Activated CD4-positive, CD25-positive, alpha-beta regulatory T cell treated with anti-CD3 and anti-CD28 coated beads, Interleukin-2, amount 50 U/mL, for 72 hours (primary cell): Measurements from ENCODE around the gene DAPL1.

Source experiments
- DNase-seq: peaks from one replicate; pipeline ENCODE4 v3.0.0; 2021

The DAPL1 gene

DNA sequence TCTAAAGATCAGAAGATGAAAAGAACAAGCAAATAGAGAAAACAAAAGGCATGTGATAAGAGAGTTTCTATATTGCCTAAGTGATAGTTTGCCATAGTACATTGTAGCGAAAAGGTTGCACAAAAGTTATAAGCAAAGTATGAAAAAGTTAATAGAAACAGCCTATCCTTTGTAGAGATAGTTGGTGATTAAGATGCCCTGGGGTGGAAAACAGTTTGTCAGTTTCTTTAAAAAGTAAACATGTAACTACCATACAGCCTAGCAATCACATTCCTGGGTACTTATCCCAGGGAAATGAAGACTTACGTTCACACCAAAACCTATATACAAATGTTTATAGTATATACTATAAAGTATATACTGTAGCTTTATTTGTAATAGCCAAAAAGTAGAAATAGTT, 16.9 kb upstream of the DAPL1 start:
- no peak for DNase-seq

DNA sequence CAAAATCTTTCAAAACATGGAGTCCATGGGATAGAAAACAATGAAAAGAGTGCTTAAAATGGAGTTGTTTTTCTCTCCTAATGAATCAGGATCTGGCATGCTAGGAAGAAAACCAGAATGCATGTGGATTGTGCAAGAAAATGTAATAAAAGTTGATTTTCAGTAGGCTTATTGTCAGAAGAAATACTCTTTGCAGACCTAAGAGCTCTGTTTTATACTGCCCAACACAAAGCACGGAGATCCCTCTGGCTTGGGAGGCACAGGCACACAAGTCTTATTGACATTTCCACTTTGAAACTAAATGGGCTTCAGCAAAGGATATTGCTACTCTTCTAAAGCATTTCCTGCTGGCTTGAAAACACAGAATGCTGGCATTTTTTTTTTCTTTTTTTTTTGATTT, 15.5 kb upstream of the DAPL1 start:
- no peak for DNase-seq

DNA sequence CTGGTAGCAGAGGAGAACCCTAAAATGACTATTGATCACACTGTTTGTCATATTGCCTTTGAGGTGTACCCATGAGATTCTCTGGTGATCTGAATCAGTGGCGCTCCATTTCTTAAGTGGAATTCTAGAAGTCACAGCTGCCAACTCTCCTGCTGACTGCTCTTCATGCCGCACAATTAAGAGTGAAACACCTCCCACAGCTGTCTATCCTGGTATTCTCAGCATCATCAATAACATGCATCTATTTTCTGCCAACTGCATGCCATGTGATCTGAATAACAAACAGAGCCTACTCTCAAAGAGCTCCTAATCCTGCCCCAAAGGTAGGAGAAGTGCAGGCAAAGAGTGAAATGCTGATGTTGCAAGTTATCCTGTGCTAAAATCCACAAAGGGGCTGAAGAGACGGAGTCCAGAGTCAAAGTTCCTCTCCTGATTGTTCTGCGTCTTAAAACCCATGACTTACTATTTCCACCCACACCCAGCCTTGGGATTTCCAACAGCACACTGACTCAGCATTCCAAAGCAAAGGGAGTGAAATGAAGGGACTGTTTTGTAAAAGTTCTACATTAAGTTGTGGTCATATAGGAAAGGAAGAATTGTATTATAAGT, 13.7 kb upstream of the DAPL1 start:
- DNase-seq: no peak

DNA sequence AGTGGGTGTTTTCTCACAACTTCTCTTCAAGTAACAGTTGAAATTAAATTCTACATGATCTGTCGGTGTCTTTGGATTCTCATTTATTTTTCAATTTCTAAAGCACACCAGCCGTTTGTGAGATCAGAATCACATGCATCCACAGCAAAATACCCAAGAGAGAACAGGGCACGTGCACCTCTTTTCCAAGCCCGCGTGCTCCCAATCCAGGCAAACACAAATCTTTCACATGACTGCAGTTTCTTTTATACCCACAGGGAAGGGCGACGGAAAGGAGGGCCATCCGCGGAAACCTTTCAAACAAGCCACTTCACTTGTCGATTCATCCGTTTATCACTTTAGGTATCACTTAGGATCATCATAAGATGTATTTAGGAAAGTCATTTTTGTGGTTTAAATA, 13.0 kb upstream of the DAPL1 start:
- DNase-seq: no peak

DNA sequence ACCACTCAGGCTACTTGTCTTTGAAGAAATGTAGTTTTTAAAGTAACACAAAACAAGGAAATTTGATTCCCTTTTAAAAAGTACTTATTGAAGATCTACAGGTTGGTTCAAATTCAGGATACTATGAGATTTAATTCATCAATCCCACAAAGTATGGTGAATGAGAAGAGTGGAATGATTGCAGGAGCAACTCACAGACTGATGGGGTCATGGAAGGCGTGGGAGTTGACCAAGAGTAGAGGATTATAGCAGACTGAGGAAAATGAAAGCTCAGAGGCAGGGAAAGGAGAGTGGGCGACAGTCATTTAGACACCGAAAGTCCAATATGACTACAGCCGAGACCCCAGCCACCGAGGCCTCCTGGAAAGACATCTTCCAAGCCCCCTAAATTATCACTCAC, 12.5 kb upstream of the DAPL1 start:
- no peak for DNase-seq

DNA sequence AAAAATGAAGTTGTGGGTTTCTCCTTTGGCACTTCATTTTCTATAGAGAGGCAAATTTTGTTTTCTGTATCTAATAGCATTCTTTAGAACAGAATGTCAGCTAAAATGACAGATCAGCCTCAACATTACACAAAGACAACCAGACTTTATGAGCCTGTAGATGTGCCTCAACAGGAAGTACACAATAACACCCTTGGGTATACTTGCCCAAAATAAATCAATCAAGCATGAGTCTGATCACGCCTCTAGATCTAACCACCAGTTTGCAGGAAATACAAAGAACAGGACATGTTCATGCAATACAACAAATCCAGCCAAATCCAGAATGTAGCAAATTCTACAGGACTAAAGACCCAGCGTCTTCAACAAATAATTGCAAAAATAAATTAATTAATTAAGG, 11.2 kb upstream of the DAPL1 start:
- DNase-seq: no peak

DNA sequence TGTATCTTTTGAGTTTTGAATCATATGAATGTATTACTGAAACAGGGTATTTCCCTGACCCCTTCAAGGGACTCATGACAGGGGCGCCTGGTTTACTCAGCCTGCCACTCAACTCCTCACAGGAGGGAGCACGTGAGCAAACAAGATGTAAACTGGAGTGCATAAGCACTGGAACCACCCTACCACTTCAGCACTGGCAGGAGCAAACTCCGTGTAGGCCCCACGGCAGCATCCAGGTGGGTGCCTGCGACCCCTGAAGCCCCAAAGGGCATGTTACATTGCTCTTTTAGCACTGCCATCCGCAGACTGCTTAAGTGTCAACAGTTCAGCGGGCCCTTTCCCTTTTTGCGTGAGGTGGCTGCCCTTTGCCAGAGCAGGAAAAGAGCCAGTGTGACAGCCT, 8.2 kb upstream of the DAPL1 start:
- DNase-seq: no peak

DNA sequence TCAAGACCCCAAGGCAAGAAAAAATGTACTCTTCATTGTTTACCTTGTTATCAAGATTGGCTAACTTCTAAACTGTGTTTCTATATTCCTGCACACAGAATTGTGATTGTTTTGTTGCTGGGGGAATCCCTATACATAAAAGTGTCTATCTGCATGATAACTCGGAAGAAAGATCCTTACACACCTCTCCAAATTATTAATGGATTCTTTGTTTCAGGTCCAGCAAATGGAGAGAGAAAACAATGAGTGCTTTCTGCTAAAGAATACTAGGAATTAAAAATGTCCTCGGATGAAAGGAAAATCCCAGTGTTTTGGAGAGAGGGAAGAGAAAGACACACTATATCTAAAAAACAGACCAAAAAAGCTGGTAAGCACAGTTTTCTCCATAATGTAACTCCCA, 6.2 kb upstream of the DAPL1 start:
- no peak for DNase-seq

DNA sequence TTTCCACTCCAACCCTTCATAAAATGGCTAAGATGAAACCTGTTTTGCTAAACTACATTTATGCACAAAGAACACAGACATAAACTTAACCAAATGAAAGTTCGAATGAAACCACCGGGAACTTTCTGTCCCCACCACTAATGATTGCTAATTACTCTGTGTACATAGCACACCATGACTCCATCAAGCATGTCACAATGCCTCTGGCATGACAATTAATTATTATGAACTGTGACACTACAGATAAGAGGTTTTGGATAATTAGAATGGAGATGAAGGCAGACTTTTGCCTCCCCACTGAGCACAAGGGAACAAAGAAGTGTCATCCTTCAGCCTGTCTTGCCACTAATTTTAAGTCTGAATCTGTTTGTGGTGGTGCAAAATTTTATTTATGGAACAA, 1.5 kb downstream of the DAPL1 start:
- no peak for DNase-seq

DNA sequence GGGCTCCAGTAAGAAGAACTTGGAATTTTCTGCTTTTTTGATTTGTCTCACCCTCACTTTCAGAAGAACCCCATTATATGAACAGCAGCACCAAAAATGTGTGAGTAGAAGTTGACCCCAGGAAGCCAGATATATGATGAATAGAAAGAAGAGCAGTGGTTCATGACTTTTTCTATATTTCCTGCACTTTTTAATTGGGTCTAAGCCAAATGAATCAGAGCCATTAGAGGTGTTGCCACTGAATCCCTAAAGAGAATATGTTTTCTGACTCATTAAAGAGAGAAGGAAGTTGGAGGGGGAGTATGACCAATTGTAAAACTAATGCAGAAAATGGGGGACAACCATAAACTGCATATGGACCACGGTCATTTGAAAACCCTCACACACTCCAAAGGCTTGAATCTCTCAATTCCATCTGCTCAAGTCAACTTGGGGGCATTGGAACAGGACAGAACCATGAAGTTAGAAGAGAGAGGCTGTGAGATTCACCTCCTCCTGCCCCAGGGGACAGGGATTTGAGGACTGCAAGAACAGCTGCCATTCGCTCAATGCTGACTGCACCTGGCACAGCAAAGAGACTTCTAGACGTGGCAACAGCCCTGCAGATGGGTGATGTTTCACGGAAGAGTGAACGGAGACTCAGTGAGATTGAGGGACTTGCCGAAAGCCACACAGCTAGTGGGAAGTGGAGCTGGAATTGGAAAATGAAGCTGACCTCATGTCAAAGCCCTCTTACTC, 3.0 kb downstream of the DAPL1 start:
- no peak for DNase-seq

DNA sequence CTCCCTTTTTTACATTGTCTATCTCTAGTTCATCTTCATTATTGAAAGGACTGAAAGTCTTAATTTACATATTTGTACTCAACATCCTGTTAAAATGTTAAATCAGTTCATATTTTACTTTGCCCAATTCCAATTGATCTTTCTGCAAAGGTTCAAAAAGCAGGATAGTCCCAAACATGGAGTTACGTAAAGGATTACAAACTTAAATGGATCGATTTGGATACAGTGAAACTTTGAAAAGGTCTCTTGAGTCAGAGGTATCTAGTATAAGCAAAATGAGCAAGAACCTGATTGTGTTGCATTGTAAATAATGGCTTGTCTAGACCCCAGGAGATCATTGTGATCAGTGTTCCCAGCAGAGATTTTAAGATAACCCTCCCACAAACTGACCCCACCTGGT, 4.1 kb downstream of the DAPL1 start:
- no peak for DNase-seq

DNA sequence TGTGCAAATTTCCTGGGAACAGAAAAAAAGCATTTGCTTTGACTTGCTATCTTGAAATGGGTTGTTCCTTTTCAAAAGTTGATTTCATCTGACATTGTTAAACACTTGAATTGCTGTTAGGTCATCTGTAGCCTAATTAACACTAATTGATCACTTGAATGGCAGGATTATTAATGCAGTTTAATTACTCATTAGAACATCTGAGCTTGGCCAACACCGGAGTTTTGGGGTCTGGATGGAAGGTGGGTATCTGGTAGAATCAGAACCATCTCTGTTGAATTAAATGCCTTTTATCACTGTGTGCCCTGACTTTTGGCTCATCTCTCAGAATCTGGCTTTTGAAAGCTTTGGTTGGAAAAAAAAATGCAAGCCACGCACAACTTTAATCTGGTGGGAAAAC, 8.4 kb downstream of the DAPL1 start:
- DNase-seq: no peak

DNA sequence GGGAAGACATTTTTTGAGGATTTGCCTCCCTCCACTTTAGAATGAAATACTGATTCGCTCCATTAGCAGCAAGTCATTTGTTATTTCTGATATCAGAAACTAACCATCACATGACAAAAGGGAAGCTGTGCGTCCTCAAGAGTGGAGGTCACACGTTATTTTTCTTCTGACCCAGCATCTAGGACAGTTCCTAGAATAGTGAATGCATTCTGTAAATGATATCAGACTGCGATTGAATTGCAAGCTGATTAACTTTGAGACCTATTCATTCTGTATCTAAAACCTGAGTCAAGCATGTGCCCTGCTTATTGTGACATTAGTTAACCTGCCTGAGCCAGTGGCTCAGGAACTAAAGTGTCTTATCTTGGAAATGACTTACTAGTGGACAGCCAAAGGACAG, 10.1 kb downstream of the DAPL1 start:
- no peak for DNase-seq

DNA sequence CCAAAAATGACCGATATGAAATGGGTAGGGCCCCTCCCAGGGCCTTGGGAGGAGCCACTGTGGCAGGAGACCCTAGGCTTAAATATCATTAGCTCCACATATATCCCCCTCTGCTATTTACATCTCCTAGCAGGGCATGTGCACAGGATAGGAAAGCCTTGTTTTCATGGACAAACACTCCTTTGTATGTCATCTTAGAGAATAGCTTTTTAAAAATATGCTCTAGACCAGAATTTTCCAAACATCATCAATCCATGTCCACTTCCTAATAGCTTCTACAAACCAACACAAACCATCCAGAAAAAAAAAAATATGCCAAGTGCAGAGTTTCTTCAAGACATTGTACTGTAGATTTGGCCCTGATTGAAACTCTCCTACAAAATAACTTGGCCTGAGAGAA, 10.8 kb downstream of the DAPL1 start:
- DNase-seq: no peak

DNA sequence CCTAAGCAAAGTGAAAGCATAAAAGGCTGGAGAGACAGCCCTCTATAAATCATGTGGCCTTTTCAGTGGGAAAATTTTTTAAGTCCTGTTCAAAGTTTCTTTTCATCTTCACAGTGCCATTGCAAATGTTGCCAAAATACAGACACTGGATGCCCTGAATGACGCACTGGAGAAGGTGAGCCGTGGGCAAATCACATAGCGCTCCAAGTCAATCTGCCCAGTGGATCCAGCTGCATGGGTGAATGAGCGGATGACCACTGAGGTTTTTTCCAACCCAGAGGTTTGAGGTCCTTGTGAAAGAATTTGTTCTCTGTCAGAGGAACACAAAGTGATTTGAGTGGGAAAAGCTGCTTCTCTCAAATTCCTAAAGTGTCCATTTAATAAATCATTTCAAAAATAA, 11.8 kb downstream of the DAPL1 start:
- DNase-seq: no peak

DNA sequence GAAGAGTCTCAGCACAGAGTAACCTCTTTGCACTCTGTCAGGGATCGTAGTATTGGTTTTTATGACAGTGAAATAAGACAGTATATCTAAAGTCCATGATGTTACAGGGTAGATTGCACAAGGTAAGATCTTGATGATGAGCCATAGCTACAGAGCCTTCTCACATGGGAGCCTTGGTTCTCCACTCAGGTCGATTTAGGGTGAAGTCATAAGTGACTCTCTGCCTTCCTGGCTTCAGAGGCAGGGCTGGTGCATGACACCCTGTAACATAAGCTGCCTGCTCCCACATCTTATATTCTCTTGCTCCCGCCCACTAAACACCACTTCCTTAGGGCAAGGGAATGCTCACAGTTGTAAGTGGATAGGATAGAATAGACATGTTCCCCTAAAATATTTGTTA, 13.3 kb downstream of the DAPL1 start:
- DNase-seq: no peak

DNA sequence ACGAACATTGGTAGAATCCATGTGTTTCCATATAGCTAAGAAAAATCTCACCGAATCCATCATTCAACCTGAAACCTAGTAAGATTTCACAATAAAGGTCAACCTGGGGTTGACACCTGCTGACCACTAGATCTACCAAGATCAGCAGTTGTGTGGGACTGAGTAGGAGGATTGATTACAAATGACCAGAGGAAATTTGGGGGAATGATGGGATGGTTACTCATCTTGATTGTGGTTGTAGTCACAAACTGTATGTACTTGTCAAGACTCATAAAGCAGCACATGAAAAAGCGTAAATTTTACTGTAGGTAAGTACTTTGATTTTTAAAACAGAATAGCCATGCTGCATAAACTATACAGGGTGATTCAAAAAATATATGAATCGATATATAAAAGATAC, 14.7 kb downstream of the DAPL1 start:
- DNase-seq: no peak

DNA sequence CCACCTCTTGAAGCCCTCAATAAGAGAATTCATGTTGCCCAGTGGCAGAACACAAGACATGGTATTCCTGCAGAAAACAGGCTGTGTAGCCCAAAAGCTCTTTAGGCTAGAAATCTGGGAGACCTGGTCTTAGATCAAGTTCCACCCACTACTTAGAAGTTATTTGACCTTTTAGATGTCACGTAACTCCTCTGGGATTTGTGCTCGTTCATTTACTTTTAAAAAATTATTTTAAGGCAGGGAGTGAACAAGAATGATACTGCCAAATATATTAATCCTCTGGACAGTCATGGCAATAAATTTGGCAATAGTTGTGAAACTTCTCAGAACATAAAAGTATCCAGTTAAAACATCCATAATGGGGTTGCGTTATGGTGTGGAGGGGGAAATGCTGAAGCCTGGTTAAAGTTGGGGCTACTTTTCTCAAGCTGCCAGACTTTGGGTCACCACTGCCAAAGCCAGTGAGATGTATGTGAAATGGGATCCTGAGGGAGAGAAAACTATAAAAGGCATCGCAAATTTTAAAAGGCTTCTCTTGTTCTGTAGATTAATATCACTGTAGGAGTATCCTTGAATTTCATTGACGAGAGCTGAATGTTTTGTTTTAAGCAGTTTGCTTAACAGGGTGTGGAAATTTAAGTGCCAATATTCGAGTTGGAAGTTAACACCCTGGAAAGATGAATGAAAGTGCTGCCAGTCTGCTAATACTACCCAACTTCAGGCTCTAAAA, 15.8 kb downstream of the DAPL1 start:
- no peak for DNase-seq

DNA sequence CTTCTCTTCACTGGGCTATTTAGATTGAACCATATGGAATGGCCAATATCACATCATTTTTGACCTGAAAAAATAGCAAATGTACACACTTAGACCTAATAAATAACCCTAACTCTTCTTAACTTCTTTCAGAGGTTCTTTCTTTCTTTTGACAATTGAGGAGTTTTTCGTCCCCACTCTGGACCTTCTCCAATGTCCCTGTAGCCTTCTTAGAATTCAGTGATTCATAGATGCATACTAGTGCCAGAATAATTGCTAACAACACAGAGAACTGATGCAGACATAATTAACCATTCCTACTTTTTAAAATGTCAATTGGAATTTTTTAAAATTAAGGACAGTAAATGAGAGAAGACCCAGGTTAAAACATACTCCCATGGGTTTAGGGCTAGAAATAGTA, 20.0 kb downstream of the DAPL1 start:
- DNase-seq: no peak

DNA sequence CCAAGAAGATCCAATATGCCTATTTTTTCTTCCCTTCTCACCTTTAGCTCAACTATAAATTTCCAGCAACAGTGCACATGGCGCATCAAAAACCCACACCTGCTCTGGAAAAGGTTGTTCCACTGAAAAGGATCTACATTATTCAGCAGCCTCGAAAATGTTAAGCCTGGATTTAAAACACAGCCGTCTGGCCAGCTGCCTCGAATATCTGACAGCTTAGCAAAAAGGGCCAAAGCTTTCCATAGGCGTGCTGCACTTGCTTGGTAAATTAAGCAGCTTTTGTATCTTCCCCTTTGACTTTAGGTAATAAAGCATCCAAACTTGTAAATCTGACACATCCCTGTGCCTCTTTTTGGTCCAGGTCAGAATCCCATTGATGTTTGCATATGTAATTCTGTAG, 20.5 kb downstream of the DAPL1 start:
- no peak for DNase-seq

DNA sequence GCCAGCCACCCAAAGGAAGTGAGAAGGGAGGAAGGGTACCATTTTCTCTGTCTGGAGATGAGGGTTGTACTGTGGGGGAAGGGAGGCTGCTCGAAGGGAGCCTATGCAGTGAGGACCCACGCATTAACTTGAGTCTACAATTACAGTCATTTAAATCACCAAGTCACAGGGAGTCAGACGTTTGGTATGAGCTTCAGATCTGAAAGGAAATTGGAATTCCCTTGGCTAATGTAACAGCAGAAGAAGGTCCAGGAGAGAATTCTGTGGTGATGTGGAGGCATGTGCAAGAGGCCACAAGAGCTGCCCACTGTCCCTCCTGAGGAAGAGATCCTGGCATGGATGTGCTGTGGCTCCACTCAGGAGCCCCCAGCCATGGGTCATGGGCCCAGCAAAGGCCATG, 22.5 kb downstream of the DAPL1 start:
- no peak for DNase-seq

DNA sequence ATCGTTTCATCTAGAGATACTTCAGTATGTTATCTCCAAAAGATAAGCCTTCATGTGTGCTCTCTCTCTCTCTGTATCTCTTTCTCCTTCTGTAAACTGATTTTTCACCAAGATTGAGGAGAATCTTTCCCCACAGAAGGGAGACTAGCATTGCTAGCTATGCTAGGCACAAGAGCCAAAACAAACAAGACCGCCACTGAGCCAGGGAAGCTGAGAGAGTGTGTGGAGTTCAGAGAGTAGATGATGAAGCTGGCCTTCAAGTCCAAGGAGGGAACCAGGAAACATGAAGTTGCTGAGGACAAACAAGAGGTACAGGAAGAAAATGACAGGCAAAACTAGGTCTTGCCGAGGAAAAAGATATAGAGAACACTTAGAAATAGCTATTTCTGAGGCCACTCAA, 23.4 kb downstream of the DAPL1 start:
- no peak for DNase-seq

DNA sequence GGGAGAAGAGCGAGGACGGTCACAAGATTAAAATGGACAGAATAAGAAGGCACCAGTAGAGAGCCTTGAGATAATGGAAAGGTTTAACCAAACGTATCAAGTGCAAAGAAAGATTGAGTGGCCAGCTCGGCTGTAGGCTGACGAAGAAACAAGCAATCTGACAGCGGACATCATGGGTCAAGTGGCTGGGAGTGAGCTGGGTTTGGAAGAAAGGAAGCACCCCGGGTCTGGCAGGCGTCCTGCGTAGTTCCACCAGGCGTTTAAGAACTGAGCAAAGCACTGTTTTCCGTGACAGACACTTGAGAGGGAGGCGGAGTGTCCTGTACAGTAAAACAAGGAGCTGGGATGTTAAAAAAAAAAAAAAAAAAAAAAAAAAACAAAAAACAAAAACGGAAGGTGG, 27.1 kb downstream of the DAPL1 start:
- no peak for DNase-seq

DNA sequence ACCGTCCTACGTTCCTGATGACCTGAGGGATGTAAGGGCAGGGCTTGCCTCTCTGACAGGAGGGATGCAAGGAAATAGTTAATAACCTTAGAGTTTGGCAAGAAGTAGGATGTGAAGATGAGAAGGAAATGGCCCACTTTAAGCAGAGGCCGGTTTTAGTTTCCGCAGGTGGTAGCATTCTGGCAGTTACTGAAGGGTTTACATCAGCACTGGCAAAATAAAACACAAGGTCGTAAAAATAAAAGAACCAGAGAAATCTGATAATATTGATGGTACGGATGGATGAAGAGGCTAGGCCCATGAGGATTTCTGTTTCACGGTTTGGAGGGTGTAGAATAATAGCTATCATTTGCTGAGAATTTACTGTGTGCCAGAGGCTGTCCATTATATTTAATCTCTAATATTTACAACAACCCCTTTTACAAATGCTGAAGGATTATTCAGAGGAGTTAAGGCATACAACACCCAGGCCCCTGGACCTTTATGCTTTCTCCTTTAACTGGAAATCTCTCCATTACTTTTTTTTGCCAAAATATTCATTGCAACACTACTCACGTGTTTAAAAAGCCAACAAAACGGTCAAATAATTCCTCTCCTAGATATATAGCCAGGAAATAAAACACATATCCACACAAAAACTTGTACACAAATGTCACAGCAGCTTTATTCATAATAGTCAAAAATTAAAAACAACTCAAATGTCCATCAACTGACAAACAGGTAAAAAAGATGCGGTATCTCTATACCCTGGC, 28.5 kb downstream of the DAPL1 start:
- no peak for DNase-seq
